Nasal cavity respiratory epithelium epithelial cell of viscerocranial mucosa (primary cell): ENCODE measurements around the gene OR4A47. TPM values are rescaled to one million over a fixed set of nuclear protein-coding genes. Genes with fewer than 3 reads are reported as not detected.

Source experiments
- total RNA-seq: library from RNA; depleted of rRNA; stranded (reverse); fragments of >200 nt; gene quantifications from 2 replicates; pipeline ENCODE4 v1.2.3, GENCODE V29; 2014

The OR4A47 gene
- total RNA-seq: not detected in 2 replicates

GRCh38 chr11:48488493-48488892 lies at the start of gene OR4A47:
Gene OR4A47 (plus strand): TSS chr11:48488793. CDS start chr11:48488793, 0 bp downstream.

Other genes starting within 250 kb of the OR4A47 start
- not detected in 2 replicates for gene OR4X2, start 243.7 kb upstream of the OR4A47 start, total RNA-seq
- gene OR4X1, start 224.9 kb upstream of the OR4A47 start, total RNA-seq: not detected in 2 replicates
- not detected in 2 replicates for gene OR4S1, start 182.6 kb upstream of the OR4A47 start, total RNA-seq
- not detected in 2 replicates for gene OR4C3, start 163.9 kb upstream of the OR4A47 start, total RNA-seq
- gene OR4C5, start 122.3 kb upstream of the OR4A47 start, total RNA-seq: not detected in 2 replicates